ENCODE data around the gene TUT4.

The TUT4 gene

GRCh38 chr1:52400131-52400530 is 152.8 kb downstream of the TUT4 start:
- no peak for DNase-seq

DNA sequence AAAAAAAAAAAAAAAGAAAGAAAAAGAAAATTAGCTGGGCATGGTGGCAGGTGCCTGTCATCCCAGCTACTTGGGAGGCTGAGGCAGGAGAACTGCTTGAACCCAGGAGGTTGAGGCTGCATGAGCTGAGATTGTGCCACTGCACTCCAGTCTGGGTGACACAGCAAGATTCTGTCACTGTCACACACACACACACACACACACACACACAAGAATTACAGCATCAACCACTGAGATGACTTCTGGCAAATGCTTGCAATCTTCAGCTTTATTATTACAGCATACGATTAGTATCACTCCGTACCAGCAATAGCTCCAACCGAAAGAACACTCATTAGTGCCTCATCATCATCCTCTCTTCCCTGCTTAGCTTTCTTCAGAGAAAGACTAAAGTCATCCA is 153.3 kb downstream of the TUT4 start:
- no peak for DNase-seq

GRCh38 chr1:52393174-52393573 is 159.7 kb downstream of the TUT4 start:
- DNase-seq, result no peak

GRCh38 chr1:52386458-52386857 is 166.4 kb downstream of the TUT4 start:
- no peak for DNase-seq

DNA sequence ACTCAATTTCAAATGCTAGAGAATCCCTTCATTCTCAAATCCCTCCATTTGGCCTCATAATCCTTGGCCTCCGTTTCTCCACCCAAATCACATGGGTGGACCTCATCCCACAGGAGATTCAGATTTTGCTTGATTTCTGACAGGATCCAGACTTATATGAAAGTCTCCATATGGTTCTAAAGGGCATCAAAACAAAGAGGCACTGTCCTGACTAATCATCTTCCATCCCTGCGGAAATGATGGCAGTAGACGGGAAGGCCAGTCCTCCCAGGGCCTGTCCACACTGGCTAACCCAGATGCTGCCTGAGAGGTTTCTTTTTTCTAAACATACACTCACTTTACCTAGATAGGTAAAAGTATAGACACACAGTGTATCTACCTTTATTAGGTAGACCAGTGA is 167.5 kb downstream of the TUT4 start:
- no peak for DNase-seq
